KG1 (cell line): ENCODE measurements around the gene DOCK8.
"Not testable (repeated sequence)": the region's sequence is repeated elsewhere in the genome, so short reads cannot be mapped to it uniquely, and the experiment has no call there.

Source experiments
- DNase-seq: peaks from one replicate; lab custom pipeline; 2025; lab: John Stamatoyannopoulos, UW

Gene DOCK8

DNA sequence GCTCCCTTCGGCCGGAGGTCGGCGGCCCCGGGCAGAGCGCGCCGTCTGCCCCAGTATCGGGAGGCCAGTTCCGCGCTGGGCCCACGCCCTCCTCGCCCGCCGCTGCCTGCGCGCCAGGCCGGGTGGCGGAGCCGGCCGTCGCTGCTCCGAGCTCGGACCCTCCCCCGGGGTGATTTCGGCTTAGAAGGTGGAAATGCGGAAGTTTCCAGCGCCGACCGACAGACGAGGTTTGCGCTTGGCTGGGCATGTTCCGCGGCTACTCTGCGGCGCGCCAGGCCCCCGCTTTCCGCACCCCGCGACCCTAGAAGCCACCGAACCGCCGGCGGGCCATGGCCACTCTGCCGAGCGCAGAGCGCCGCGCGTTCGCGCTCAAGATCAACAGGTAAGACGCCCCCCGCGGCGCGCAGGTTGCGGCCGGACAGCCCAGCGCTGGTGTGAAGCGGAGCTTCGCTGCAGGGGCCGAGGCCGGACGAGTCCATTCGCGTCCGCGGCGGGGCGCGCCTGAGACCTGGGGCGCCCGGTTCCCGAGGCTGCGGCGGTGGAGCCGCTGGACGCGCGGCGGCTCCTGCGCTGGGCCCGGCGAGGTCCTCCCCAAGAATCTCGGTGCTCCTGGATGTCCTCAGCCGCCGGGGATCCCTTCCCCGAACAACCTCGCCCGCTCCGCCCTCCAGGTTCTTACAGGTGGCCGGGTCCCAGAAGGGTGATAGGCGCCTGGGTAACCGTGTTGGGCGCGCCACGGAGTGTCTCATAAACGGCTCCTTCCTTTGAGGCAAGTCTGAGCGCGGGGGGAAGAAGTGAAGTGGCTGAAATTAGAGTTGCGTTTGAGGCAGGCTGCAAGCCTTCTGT, at the start of gene DOCK8:
Gene DOCK8, plus strand, starts transcription at position 218 of the 846 bp plus-strand sequence. Its CDS starts 112 bp downstream, at position 330.
- DNase-seq: peak; percentile 81

DNA sequence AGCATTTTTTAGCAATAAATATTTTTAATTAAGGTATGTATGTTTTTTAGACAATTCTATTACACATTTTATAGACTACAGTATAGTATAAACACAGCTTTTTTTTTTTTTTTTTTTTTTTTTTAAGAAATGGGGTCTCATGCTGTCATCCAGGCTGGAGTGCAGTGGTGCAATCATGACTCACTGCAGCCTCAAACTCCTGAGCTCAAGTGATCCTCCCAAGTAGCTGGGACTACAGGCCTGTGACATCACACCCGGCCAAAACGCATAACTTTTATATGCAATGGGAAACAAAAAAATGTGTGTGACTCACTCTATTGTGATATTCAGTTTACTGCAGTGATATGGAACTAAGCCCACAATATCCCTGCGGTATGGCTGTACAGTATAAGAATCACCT, 44.9 kb upstream of the DOCK8 start:
- not testable (repeated sequence) for DNase-seq

DNA sequence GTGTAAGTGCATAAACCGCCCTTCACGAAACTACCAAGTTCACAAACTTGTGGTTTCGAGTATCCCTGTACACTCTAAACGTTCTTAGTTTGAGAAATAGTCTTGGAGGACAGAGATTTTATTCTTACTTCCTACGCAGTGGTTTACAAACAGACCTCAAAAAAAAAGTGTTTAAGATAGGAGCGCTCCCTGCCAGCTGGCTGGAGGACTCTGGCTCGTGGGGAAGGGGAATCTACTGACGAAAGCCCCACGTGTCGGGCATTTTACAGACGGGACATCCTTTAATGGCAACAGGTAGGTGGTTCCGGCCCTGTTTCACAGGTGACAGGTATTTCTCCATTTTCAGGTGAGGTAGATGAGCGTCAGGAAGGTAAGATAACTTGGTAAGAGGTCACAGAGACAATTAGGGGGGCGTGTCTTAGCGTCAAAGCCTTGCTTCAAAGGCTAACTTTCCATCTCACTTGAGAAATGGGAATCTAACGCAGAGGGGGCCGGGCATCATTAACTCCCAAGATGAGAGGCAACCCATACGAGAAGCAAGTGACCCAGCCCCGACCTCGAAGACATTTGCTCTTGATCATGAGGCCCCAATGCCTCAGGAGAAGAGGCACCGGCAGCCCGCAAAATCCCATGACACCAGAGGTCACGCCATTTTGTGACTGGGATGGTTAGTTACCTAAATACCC, 36.4 kb upstream of the DOCK8 start:
- DNase-seq: not testable (repeated sequence)

DNA sequence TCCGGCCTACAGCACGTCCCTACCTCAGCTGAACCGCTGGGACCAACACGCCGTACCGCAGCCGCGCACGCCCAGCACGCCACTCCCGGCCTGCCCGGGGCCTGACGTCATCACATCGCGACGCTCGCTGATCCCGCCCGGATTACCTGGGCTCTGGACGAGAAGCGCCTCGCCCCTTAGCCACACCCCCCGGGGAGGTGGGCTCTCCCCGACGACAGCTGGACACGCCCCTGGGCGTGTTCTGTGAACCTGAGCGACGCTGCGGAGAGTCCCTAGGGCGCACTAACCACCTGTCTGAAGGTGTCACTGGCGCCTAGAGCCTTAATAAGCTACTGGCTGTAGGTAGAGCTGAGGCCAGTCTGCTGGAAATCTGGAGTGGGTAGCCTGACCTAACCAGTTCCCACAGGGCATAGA, 35.7 kb upstream of the DOCK8 start, which contains the start of gene ZNG1A:
Gene ZNG1A, minus strand, starts transcription at position 87 of the 414 bp plus-strand sequence. CDS start 87 bp downstream, outside the sequence.
- peak; percentile 14 for DNase-seq

DNA sequence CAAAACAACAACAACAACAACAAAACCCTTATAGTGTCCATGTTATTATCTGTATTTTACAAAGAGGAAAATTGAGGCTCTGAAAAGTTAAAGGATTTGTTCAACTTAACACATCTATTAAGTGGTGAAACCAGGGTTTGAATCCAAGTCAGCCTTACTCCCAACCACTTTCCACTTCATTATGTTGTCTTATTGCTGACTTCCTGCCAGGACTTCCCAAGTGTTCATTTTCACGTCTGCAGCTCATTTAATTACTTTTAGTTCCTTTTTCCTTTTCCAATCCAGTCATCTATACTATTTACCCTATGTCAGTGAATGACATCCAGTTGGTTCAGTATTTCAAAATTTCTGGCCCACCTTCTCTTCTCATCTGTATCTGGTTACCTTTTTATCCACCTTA, 15.1 kb upstream of the DOCK8 start:
- not testable (repeated sequence) for DNase-seq

DNA sequence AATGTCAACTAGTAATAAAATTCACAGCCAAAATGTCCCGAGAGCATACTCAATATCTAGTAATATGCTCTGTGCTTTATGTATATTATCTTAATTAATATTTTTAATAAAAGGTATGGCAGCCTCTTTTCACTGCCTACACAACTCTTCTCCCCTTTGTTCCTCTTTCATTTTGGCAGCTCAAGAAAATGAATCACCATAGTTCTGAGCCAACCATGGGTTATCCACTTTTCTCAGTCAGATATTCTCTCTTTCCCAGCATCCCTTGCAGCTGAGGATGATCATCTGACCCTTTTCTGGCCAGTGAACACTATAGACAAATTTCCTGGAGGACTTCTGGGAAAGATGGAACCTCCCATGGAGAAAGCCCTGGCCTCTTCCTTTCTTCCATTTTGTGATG, 8.2 kb upstream of the DOCK8 start:
- DNase-seq: no peak

DNA sequence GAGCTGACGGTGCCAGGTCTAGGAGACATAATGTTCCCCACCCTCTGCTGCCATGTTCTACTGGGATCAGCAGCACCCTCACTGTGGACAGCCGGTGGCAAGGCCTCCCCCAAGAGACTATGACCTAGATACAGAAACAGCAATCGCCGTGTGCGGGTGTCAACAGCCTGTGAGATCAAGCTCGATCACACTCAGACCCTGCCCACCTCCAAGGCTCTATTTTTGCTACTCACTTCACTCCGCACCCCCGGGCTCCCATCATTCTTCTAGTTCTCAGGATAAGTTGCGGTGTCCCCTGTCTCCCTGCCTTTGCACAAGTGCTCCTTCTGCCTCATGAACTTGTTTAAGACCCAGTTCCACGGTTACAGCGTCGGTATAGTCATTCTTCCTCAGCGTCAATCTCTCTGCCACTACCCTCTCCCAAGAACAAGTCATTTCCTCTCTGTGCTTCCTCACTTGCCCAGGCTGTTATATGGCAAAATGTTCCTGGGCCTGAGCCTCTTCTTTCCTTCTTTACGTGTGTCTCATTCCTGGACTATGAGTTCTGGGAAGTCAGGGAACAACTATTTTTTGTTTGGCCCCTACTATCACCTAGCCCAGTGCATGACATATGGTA, 5.4 kb upstream of the DOCK8 start:
- no peak for DNase-seq

DNA sequence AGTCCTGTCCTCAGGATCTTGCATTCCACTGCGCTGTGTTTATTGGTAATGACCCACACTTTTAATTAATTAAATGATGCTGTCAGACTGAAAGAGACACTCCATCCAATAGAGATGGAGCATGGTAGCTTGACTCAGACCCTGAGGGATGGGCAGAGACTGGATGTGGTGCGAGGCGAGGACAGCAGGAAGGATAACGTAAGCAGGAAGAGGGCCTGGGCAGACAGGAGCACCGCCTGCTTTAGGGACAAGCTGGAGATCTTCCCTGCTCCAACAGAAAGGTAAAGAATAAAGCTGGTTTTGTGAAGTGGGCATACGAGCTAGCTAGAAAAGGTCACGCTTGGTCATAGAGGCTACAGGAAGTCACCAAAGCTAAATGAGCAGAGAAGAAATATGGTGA, 3.6 kb upstream of the DOCK8 start:
- no peak for DNase-seq

DNA sequence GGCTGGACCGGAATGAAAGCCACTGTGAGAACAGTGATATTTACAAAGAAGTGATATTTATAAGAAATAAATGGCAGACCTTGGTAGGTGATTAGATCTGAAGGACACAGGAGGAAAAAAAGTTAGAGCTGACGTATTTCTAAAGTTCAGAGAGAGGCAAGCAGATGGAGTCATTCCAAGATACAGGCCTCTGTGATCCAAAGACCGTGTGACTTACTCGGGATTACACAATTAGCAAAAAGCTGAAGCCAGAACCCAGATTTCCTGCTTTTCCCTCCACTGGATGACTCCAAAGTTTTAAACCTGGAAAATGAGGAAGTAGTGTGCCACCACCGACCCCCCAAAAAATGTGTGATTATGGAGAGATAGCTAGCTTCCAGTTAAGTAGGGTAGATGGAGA, 3.1 kb upstream of the DOCK8 start:
- no peak for DNase-seq

DNA sequence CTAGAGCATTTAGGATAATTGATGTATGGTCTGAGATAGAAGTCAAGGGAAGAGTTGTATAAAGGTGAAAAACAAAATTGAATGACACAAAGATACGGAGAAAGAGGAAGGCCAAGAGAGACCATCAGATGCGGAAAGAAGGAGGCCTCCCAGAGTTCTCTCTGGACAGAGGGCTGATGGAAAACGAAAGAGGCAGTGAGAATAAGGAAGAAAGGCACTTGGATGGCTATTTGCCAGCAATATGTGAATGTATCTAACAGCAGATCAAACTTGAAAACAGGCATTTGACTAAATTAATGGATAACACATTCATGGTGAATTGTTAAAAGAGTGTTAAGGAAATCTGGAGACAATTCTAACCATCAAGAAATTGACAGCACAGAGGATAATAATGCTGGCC, 2.4 kb upstream of the DOCK8 start:
- no peak for DNase-seq

DNA sequence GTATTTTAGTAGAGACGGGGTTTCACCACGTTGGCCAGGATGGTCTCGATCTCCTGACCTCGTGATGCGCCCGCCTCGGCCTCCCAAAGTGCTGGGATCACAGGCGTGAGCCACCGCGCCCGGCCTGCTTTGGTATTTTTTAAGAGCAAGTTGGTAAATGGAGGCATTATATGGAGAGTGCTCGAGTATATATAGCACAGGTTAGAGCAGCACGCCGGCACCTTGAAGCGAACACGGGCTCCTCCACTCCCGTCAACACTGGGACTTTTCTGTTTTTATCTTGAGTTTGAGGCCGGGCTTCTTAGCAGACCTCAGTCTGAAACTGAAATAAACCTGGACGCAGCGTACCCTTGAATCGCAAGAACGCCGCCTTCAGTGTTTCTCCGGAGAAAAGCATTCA, 764 bp upstream of the DOCK8 start:
- DNase-seq: not testable (repeated sequence)

DNA sequence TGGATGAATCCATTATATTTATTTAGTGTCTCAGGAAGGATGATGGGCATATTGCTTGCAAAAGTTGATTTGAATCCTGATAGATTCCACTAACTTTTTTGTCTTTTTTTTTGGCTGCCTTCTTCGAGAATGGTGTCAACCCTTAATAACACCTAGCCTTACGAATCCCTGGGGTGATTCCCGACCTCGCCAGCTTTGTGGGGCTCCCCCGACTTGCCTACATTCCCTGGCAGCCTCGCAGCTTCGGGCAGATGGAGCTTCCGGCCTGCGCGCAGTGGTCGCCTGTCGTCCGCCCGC, 366 bp upstream of the DOCK8 start:
- DNase-seq: no peak

DNA sequence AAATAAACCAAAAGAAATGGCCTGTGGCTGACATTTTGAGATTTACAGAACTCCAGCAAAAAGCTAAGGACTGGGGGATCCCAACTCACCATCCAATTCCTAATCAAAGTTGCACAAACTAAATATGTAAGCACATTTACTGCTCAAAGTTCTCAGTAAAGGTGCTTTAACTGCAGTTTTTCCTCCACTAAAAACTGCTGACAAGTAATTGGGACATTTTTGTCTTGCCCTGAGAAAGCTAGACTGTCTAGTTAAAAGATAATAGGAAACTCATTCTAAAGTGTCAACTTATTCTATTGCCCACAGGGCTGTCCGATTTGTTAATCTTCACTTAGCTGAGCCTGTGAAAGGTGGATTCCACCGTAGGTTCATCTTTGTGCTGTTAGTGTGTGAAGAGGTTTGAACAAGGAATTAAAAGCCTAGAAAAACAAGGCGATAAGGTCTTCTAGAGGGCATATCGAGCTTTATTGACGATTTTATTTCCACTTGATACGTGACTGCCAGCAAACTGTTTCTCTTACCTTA, 1.0 kb downstream of the DOCK8 start:
- no peak for DNase-seq

DNA sequence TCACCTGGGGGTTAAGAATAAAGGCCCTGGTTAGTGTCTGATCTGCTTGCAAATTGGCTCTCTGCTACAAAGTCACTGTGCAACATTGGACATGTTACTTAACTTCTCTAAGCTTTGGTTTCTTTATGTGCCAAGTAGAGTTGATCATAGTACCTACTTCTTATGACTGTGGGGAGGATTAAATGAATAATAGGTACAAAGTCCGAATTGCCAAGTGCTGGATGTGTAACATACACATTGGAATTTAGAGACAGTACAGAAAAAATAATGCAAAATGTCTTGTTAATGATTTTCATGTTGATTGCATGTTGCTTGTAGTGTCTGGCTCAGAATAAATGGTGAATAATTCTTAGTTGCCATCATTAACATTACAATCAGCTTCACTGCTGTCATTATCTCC, 2.2 kb downstream of the DOCK8 start:
- no peak for DNase-seq

DNA sequence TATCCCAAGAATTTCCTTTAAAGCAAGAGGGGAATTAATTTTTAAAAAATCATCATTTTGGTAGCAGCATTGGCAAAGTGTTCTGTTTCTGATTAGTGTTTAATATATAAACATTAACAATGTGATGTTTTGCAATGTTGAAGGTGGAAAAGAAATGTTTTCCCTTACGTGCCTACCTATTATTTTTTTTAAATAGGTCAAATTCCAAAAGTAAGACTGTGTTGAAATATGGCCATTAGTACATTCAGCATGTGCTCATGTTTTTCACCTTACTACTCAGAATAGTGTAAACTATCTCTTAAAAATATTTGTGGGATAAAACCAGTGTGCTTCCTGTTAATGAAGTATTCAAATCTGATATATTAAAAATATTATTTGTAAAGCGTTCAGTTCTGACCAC, 3.3 kb downstream of the DOCK8 start:
- no peak for DNase-seq

DNA sequence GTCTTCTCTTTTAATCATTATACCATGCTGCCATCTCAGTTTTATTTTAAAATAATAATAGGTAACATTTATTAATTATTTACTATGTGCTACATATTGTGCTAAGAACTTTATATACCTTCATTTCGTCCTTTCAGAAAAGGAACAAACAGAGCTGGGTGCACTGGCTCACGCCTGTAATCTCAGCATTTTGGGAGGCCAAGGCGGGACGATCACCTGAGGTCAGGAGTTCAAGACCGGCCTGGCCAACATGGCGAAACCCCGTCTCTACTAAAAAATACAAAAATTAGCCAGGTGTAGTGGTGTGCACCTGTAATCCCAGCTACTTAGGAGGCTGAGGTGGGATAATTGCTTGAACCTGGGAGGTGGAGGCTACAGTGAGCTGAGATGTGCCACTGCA, 4.4 kb downstream of the DOCK8 start:
- DNase-seq: not testable (repeated sequence)

DNA sequence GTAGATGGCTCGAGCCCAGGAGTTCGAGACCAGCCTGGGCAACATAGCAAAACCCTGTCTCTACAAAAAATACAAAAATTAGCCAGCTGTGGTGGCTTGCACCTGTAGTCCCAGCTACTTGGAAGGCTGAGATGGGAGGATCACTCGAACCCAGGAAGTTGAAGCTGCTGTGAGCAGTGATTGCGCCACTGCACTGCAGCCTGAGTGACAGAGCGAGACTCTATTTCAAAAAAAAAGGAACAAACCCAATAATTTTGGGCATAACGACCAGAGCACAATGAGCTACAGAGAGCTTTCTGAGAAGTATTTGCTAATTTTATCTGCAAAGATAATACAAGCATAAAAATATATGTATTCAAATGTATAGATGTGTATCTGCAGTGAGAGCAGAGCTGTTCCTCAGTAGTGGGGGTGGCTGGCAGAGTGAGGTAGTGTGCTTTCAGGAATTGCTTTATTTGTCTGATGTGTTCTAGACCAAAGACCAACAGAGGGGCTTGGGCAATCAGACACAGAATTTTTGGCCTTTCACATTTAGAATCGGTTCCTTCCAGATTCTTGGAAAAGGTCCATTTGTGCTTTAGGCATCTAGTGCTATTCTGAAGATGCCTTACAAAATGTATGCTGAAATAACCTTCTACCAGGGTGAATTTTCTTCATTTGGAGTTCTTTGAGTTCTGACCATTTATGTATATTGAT, 5.2 kb downstream of the DOCK8 start:
- DNase-seq: peak; percentile 28

DNA sequence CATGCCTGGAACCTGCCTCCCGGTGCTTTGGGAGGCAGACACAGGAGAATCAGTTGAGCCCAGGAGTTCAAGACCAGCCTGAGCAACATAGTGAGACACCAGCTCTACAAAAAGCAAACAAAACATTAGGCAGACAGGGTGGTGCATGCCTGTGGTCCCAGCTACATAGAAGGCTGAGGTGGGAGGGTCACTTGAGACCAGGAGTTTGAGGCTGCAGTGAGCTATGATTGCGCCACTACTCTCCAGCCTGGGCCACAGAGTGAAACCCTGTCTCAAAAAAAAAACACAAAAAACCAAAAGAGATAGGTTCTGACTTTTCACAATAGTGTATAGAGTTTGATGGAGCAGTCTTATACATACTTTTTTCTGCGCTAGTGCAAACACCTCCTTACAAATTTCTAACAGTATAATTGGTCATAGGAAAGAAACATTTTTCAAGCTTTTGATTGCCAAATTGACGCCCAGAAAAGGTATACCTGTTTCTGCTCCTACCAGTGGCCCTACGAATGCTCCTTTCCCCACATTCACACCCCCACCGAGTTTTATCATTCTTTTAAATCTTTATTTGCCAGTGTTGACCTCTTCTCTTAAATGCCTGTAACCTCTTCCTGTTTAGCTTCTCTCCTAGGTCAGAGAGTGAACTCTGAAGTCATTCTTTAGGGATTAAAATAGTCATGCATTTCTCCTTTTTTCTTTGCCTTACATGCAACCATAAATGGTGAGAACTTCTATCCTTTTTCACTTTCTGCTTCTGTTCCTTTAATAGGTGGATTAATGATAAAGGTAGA, 7.5 kb downstream of the DOCK8 start:
- peak; percentile 26 for DNase-seq

DNA sequence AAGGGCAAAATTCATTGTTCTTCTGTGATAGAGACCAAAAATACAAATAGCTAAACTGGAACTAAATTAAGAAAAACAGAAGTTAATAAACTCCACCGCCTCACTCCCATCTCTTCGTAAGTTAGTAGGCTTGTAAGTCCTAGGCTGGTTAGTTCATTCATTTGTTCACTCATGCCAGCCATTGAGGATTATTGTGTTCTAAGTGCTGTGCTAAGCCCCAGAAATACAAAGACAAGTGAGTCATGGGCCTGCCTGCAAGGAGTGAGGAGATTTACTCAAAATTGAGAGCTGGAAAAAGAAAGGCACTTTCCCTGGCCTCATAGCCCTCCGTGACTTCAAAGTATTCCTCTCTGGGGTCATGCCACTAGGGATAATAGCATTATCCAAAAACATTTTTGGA, 8.5 kb downstream of the DOCK8 start:
- DNase-seq: no peak

DNA sequence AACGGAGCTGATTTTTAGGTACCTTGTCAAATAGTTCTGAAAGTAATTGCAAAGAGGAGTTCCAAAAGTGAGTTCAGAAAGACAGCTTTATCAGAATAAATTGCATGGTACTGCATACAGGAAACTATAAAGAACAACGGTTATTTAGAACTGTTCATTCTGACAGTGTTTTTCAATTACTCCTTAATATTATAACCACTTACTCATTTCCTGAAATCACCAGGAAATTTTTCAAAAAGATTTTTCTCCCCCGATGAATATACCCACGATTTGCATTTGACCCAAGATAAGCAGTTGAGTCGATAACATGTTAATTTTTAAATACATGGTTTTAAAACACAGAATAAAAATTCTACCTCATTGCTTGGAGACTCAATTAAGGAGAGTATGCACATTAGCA, 9.4 kb downstream of the DOCK8 start:
- no peak for DNase-seq
